CD4-positive, alpha-beta T cell treated with Interleukin-4 for 1 hour (primary cell): ENCODE data around the gene ACYP1.
A peak's percentile ranks its signal among the peaks of the same experiment; 100 is the strongest.

ENCODE experiments used
- DNase-seq, 2 donors: peaks; one replicate each; pipeline ENCODE4 v3.0.0-alpha.2; 2020 to 2022

The ACYP1 gene

GRCh38 chr14:75025876-75026275, 37.9 kb downstream of the ACYP1 start:
- no peak for DNase-seq

DNA sequence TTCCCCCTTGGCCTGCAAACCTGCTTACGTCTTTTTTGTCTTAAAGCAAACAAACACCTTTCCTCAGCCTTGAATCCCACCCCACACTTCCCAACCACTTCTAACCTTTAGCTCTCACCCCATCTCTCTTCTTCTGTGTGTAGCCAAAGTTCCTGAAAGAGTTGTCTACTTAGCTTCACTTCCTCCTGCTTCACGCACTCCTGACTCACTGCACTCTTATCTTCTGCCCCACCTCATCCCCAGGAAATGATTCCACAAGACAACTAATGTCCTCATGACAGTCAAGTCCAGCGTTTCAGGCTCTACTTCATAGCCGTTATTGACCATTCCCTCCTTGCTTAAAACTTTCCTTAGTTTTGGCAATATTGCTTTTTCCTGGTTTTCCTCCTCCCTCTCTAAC, 38.7 kb downstream of the ACYP1 start:
- DNase-seq, result no peak

GRCh38 chr14:75023108-75023507, 40.7 kb downstream of the ACYP1 start:
- no peak for DNase-seq

- peak in 1 of 2 donors; percentile 11 for DNase-seq
Measured at GRCh38 chr14:75022655-75023054, 41.2 kb downstream of the ACYP1 start.

DNA sequence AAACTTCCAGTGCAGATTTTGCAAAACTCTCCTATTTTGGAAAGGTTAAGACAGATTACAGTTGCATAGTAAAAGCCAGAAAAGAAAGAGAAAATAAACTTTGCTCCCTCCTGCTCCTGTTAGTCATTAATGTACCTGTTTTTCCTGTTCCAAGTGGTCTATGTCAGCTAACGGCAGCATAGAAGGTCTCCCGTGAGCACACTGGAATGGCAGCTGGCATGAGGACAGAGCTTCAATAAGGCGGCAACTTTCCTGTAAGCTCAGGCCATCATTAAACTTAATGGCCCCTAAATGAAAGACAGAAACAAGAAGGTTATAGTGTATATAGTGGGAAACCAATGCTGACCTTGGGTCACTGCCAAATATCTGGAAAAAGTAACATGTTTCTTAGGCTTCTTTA, 45.1 kb downstream of the ACYP1 start:
- no peak for DNase-seq

- no peak for DNase-seq
Measured at GRCh38 chr14:75016815-75017214, 47.0 kb downstream of the ACYP1 start.

GRCh38 chr14:75015496-75015895, 48.3 kb downstream of the ACYP1 start:
- no peak for DNase-seq

GRCh38 chr14:75013290-75013689, 50.5 kb downstream of the ACYP1 start:
- DNase-seq, result no peak

DNA sequence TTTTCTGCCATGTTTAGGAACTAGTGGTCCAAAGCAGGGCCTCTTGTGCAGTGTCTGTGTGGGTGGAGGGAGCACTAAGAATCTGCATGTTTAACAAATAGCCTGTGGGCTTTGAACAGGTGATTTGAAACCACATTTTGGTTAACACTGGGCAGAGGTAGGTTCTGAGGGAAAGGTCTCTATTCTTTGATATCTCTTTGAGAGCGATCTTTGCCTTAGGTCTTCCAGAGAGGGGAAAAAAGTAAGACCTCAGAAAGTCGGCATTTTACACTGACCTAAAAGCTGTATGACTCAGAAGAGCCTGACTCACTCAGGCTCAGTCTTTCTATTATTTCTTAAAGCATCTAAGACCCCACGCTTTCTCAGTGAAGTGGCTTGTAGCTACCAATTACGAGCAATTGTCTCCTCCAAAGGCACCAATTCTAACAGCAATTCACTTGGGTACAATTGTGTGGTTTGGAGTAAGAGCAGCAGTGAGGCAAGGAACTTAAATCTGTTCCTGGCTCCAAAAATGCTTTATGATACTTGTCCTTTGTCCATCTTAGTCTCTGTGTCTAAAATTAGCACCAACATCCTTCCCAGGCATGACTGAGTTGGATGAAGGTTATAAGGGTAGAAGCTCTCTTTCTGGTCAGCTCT, 52.3 kb downstream of the ACYP1 start:
- no peak for DNase-seq

DNA sequence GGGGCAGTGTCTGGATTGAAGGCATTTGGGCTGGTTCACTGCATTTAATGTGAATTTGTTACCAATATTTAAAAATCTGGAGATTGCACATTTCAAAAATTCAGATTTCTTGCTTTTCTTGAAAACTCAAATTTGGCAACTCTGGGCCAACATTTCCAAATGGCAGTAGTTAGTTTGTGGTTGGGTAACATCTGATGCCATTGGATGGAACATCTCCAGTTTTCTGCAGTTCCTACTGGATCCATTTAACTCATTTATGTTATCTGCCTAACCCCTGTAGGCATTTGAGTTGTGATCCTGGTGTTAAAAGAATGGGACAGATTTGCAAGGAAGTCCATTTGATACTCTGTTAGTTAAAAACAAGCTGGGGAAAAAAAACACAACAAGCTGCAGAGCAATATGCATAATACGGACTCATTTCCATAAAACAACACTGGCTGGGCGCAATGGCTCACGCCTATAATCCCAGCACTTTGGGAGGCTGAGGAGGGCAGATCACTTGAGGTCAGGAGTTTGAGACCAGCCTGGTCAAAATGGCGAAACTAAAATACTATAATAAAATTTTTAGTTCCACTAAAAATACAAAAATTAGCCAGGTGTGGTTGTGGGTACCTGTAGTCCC, 53.2 kb downstream of the ACYP1 start:
- DNase-seq, result no peak

GRCh38 chr14:75009176-75009575, 54.6 kb downstream of the ACYP1 start:
- DNase-seq, result no peak

DNA sequence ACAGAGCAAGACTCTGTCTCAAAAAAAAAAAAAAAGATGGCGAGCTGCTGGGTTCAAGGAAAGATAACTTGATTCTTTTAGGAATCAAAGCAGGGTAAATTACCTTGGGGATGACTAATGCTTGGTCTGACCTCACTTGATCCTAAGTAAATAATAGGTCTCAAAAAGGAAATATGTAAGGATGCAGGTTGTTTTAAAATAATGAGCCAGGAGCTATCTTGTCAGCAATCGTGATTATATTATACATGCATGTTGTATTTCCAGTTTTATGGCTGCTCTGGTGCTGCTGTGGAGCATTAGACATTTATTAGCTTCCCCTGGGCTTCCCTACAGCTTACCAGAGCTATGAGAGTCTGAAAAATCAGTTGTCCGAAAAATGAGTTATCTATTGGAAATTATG, 58.5 kb downstream of the ACYP1 start:
- no peak for DNase-seq

DNA sequence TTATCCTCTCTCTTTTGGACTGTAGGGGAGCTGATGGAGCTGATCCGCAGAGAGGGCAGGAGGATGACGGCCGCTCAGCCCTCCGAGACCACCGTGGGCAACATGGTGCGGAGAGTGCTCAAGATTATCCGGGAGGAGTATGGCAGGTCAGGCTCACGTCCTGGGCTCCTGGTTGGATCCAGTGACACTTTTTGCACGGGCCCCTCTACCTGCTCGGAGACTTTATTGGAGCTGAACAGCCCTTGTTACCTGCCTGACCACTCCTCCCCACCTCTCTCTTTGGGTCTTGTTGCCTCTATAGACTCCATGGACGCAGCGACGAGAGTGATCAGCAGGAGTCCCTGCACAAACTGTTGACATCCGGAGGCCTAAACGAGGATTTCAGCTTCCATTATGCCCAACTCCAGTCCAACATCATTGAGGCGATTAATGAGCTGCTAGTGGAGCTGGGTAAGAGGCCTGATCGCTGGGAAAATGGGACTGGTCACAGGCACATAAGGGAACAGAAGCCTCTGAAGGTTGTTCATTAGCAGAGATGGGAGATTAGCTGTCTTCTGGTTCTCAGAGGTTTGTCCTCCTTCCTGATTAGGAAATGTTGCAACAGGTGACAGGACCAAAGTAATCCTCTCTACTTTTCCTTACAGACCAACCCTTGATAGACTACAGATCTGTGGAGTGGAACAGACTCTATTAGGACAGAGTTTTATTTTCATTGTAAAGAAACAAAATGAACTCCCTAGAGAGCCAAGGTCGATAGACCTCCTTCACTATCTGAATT, 60.4 kb downstream of the ACYP1 start:
- peak in 1 of 2 donors; percentile 6 for DNase-seq
